ENCODE results near the gene CELSR2.
A peak's percentile ranks its signal among the peaks of the same experiment; 100 is the strongest.
"Not testable (repeated sequence)": the region's sequence is repeated elsewhere in the genome, so short reads cannot be mapped to it uniquely, and the experiment has no call there.

CELSR2 gene

DNA sequence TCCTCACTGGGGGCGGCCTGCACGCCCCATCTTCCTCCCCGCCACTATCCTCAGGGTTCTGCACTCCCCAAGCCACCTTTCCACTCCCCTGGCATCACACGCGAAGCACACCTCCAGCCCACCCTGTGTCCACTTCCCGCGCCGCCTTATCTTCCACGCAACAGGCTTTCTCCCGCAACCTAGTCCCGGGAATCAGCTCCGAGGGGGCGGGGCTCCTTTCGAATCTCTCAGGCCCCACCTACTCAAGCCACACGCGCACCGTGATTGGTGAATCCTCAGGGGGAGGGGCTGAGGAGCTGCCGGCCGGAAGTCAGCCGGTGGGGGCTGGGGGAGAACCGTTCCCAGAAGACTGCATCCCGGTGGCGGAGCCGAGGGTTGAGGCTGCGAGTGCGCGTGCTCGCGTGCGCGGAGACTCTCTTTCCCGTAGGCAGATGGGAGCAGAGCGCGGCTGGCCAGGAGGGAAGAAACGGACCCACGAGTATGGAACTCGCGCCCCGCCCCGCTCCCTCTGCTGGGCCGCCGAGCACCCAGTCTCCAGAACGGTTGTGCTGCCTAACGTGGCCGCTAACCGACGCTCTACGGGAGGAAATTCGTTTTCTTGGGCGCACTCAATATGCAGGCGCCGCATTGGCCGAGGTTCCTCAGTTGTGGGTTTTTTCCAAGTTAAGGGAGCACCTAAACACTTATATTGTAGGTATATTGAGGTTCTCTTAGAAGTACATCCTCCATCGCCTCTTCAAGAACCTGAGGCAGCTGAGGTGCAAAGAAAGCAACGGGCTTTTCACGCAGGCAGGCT is 33.8 kb downstream of the CELSR2 start, which contains the start of gene PSRC1 (continued):
- TF ChIP-seq ZXDB (tag by site-specific recombination; IDR thresholded peaks at IDR 0.05): peak; percentile 52; the same call in 1 of the 2 replicates

DNA sequence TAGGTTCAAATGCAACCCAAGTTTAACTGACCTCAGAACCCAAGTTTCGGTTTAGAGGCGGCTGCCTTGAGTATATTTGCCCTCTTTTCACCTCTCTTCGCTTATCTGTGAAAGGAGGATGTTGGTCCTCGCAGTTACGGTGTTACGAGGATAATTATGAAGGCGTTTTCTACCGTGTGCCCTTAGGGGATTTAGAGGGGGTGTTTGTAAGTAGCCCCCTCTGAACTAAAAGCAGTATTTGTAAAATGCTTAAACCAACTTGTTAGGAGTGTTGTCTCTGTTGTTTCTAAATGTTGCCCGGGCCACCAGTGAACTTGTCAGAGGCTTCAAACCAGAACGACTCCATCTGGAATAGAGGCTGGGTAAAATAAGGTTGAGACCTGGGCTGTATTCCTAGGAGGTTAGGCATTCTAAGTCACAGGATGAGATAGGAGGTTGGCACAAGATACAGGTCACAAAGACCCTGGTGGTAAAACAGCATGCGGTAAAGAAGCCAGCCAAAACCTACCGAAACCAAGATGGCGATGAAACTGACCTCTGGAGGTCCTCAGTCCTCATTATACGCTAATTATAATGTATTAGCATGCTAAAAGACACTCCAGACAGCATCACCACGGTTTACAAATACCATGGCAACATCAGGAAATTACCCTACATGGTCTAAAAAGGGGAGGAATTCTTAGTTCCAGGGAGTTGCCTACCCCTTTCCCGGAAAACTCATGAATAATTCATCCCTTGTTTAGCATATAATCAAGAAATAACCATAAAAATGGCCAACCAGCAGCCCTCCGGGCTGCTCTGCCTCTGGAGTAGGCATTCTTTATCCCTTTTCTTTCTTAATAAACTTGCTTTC is 34.6 kb downstream of the CELSR2 start:
- peak overlapping the region; percentile 75 for H3K4me3 ChIP-seq (ENCODE audit: low read depth, low read length)
- no peak for TF ChIP-seq ZNF530 (tag by site-specific recombination; IDR thresholded peaks at IDR 0.05; ENCODE audit: low read depth)
- peak; percentile 27 for TF ChIP-seq ZNF335 (tag by site-specific recombination; conservative IDR thresholded peaks at IDR 0.05)
- ChIA-PET POLR2A (interaction anchor here (1.2 to 1.9 kb wide), 3 partner anchors 24 to 184 kb away, joined by 7 to 15 read pairs (median 7); partner anchors contain the start of gene SORT1), CTCF (interaction anchor here (1.7 kb wide), 1 partner anchor 248 kb away, joined by 4 read pairs; no protein-coding TSS in a partner anchor)
- H3K27ac ChIP-seq (ENCODE audit: extremely low read depth, low read depth, low read length): peak overlapping the region; percentile 70
- no peaks in the 10 kb centered on the region for H3K9me3 ChIP-seq (ENCODE audit: control insufficient read depth, insufficient read depth, low read depth, low read length)
- peaks cover 3% of the 10 kb centered on the region for H3K4me1 ChIP-seq (ENCODE audit: control insufficient read depth, insufficient read depth, low read length)
- peaks cover 4 to 27% of the 10 kb centered on the region in 2 experiments for H3K36me3 ChIP-seq (ENCODE audit: control insufficient read depth in 2 of 2, insufficient read depth in 1 of 2, low read length in 2 of 2)

DNA sequence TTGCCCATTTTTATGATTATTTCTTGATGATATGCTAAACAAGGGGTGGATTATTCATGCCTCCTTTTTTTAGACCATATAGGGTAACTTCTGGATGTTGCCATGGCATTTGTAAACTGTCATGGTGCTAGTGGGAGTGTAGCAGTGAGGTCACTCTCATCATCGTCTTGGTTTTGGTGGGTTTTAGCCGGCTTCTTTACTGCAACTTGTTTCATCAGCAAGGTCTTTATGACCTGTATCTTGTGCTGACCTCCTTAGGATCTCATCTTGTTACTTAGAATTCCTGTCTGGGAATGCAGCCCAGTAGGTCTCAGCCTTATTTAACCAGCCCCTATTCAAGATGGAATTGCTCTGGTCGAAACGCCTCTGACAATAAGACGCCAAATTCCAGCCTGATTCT is 37.4 kb downstream of the CELSR2 start:
- H3K36me3 ChIP-seq (ENCODE audit: control insufficient read depth in 2 of 2, insufficient read depth in 1 of 2, low read length in 2 of 2); H3K4me1 ChIP-seq (ENCODE audit: control insufficient read depth, insufficient read depth, low read length); H3K4me3 ChIP-seq (ENCODE audit: low read depth, low read length); POLR2A ChIA-PET; H3K9me3 ChIP-seq (ENCODE audit: control insufficient read depth, insufficient read depth, low read depth, low read length); CTCF ChIA-PET; H3K27ac ChIP-seq (ENCODE audit: extremely low read depth, low read depth, low read length): not testable (repeated sequence)

DNA sequence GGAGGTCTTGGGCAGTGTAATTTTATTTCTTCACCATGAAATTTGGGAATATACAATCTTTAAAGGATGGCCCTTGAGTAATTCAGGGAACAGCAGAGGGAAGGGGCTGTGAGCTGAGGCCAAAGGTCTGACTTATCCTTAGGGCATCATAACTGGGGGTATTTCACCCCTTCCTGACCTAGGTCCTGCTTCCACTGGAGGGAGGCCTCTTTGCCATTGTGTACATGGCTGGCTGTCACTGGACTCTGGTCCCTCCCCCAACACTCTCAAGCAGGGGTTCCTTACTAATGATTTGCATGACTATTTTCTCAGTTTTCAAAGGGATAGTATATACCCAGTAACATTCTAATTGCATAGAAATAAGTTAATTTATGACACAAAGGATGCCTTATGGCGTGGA is 40.8 kb downstream of the CELSR2 start:
- H3K9me3 ChIP-seq (ENCODE audit: control insufficient read depth, insufficient read depth, low read depth, low read length): no peaks in the 10 kb centered on the region
- POLR2A ChIA-PET: no interaction called here
- H3K27ac ChIP-seq (ENCODE audit: extremely low read depth, low read depth, low read length): no peak overlapping the region
- CTCF ChIA-PET: no interaction called here
- H3K4me1 ChIP-seq (ENCODE audit: control insufficient read depth, insufficient read depth, low read length): no peaks in the 10 kb centered on the region
- TF ChIP-seq ZNF341 (tag by site-specific recombination; IDR thresholded peaks at IDR 0.05; ENCODE audit: low read depth): 0 out of 2 replicates have a peak, but pooled peaks have one; percentile 22
- no peak for TF ChIP-seq KLF1 (tag by site-specific recombination; IDR thresholded peaks at IDR 0.05)
- H3K4me3 ChIP-seq (ENCODE audit: low read depth, low read length): no peak overlapping the region
- H3K36me3 ChIP-seq (ENCODE audit: control insufficient read depth in 2 of 2, insufficient read depth in 1 of 2, low read length in 2 of 2): no peaks in the 10 kb centered on the region

DNA sequence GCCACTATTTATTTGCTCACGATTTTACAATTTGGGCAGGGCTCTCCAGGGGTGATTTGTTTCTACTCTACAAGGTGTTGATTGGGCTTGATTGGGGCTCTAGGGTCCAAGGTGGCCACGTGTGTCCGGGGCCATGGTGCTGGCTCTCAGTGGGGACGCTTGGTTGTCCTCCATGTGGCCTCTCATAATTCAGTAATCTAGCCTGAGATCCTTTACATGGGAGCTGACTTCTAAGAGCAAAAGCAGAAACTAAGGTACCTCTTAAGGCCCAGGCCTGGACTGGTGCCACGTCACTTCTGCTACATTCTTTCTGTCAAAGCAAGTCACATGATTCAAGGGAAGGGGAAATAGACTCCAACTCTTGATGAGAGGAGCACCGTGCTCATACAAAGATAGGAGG is 41.7 kb downstream of the CELSR2 start:
- H3K4me1 ChIP-seq (ENCODE audit: control insufficient read depth, insufficient read depth, low read length): no peaks in the 10 kb centered on the region
- H3K27ac ChIP-seq (ENCODE audit: extremely low read depth, low read depth, low read length): no peak overlapping the region
- no peak for TF ChIP-seq ZNF555 (tag by site-specific recombination; conservative IDR thresholded peaks at IDR 0.05)
- no peak for TF ChIP-seq ZNF157 (tag by site-specific recombination; IDR thresholded peaks at IDR 0.05)
- no peak for TF ChIP-seq KLF16 (tag by site-specific recombination; IDR thresholded peaks at IDR 0.05)
- no peak for TF ChIP-seq ZNF792 (tag by site-specific recombination; IDR thresholded peaks at IDR 0.05)
- TF ChIP-seq ZSCAN16 (tag by site-specific recombination; IDR thresholded peaks at IDR 0.05): no peak
- TF ChIP-seq MYNN (tag by site-specific recombination; IDR thresholded peaks at IDR 0.05; ENCODE audit: borderline replicate concordance): no peak
- no peak for TF ChIP-seq IKZF3 (tag by site-specific recombination; IDR thresholded peaks at IDR 0.05)
- TF ChIP-seq KLF8 (tag by site-specific recombination; IDR thresholded peaks at IDR 0.05): no peak
- no peaks in the 10 kb centered on the region for H3K9me3 ChIP-seq (ENCODE audit: control insufficient read depth, insufficient read depth, low read depth, low read length)
- no peaks in the 10 kb centered on the region for H3K36me3 ChIP-seq (ENCODE audit: control insufficient read depth in 2 of 2, insufficient read depth in 1 of 2, low read length in 2 of 2)
- ChIA-PET CTCF (no interaction called here), POLR2A (interaction anchor here (0.6 to 2.3 kb wide), 2 partner anchors 8 to 85 kb away, joined by 3 to 9 read pairs; partner anchors contain the start of gene PSRC1)
- no peak overlapping the region for H3K4me3 ChIP-seq (ENCODE audit: low read depth, low read length)
